BE2C (cell line): ENCODE measurements around the gene MAN2A2.

Experiments used
- DNase-seq: peaks from one replicate; pipeline ENCODE4 v3.0.0-alpha.2; 2020
- H3K27me3 ChIP-seq: fragments of 250-450 bp; sonication (Bioruptor Pico); 2 replicates; pipeline ENCODE4 v1.5.1; 2020; ENCODE audit warnings: mild to moderate bottlenecking
- H3K36me3 ChIP-seq: fragments of 250-450 bp; sonication (Bioruptor Pico); 2 replicates; pipeline ENCODE4 v1.5.1; 2020; ENCODE audit warnings: mild to moderate bottlenecking
- H3K4me1 ChIP-seq: fragments of 250-450 bp; sonication (Bioruptor Pico); 2 replicates; pipeline ENCODE4 v1.5.1; 2020
- H3K4me3 ChIP-seq: 2 replicates; pipeline ENCODE4 v1.5.1; 2011; ENCODE audit warnings: low read depth, low read length
- H3K9me3 ChIP-seq: fragments of 250-450 bp; sonication (Bioruptor Pico); 2 replicates; pipeline ENCODE4 v1.5.1; 2020
- TF ChIP-seq, protein P1 (sequence below): IDR thresholded peaks from 2 replicates; pipeline ENCODE4 v1.5.1; 2012; ENCODE audit warnings: mild to moderate bottlenecking, low read depth, low read length

MAN2A2 gene

DNA sequence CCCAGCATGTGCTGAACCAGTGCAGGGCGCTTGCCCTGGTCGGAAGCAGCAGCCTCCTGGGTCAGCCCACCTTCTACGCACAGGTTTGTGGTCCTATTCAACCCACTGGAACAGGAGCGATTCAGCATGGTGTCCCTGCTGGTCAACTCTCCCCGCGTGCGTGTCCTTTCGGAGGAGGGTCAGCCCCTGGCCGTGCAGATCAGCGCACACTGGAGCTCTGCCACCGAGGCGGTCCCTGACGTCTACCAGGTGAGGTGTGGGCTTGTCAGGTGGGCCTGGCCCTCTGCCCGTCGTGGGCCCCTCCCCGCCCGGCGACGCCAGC is 8.2 kb downstream of the MAN2A2 start:
- no peaks in the 10 kb centered on the region for H3K4me1 ChIP-seq
- peaks cover 37% of the 10 kb centered on the region for H3K36me3 ChIP-seq
- TF ChIP-seq, protein P1, sequence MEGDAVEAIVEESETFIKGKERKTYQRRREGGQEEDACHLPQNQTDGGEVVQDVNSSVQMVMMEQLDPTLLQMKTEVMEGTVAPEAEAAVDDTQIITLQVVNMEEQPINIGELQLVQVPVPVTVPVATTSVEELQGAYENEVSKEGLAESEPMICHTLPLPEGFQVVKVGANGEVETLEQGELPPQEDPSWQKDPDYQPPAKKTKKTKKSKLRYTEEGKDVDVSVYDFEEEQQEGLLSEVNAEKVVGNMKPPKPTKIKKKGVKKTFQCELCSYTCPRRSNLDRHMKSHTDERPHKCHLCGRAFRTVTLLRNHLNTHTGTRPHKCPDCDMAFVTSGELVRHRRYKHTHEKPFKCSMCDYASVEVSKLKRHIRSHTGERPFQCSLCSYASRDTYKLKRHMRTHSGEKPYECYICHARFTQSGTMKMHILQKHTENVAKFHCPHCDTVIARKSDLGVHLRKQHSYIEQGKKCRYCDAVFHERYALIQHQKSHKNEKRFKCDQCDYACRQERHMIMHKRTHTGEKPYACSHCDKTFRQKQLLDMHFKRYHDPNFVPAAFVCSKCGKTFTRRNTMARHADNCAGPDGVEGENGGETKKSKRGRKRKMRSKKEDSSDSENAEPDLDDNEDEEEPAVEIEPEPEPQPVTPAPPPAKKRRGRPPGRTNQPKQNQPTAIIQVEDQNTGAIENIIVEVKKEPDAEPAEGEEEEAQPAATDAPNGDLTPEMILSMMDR = no peak
- no peaks in the 10 kb centered on the region for H3K27me3 ChIP-seq
- H3K9me3 ChIP-seq = no peaks in the 10 kb centered on the region
- no peak for DNase-seq
- H3K4me3 ChIP-seq = no peak overlapping the region

DNA sequence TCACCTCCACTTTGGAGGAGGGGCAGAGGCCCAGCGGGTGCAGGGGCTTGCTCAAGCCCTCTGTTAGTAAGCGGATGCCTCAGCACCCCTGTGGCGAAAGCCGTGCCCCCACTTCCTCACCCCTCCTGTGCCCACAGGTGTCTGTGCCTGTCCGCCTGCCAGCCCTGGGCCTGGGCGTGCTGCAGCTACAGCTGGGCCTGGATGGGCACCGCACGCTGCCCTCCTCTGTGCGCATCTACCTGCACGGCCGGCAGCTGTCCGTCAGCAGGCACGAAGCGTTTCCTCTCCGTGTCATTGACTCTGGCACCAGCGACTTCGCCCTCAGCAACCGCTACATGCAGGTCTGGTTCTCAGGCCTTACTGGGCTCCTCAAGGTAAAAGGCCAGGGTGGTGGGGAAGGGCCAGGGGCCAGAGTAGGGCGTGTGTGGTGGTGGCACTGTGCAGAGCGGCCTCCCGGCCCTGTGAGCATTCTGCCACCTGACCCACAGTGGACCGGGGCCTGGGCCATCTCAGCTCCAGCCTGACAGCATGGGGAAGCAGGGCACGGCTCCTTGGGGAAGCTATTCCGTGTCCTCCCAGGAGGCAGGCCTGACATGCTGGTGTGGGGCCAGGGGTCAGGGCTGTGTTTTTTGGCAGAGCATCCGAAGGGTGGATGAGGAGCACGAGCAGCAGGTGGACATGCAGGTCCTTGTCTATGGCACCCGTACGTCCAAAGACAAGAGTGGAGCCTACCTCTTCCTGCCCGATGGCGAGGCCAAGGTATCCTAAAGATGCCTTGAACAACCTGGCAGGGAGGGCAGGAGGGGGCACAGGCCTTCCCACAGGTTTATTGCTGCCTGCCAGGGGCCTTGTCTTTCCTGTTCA is 9.0 kb downstream of the MAN2A2 start:
- H3K36me3 ChIP-seq = peaks cover 34% of the 10 kb centered on the region
- DNase-seq = no peak

GRCh38 chr15:90912770-90913075 is 9.6 kb downstream of the MAN2A2 start:
- Histone ChIP-seq H3K4me1 (no peaks in the 10 kb centered on the region), H3K9me3 (no peaks in the 10 kb centered on the region), H3K36me3 (peaks cover 28% of the 10 kb centered on the region), H3K27me3 (no peaks in the 10 kb centered on the region), H3K4me3 (no peak overlapping the region)
- TF ChIP-seq, protein P1 = no peak
- DNase-seq = no peak

More for the DNA sequence above, 9.0 kb downstream of the MAN2A2 start:
- TF ChIP-seq, protein P1 = no peak
- no peaks in the 10 kb centered on the region for H3K4me1 ChIP-seq
- no peaks in the 10 kb centered on the region for H3K9me3 ChIP-seq
- no peak overlapping the region for H3K4me3 ChIP-seq
- no peaks in the 10 kb centered on the region for H3K27me3 ChIP-seq

- no peak for DNase-seq
- H3K9me3 ChIP-seq = no peaks in the 10 kb centered on the region
- no peaks in the 10 kb centered on the region for H3K27me3 ChIP-seq
- H3K36me3 ChIP-seq = peaks cover 28% of the 10 kb centered on the region
- TF ChIP-seq, protein P1 = no peak
- no peaks in the 10 kb centered on the region for H3K4me1 ChIP-seq
- no peak overlapping the region for H3K4me3 ChIP-seq
These were observed 10.4 kb downstream of the MAN2A2 start for GRCh38 chr15:90913398-90913944.

DNA sequence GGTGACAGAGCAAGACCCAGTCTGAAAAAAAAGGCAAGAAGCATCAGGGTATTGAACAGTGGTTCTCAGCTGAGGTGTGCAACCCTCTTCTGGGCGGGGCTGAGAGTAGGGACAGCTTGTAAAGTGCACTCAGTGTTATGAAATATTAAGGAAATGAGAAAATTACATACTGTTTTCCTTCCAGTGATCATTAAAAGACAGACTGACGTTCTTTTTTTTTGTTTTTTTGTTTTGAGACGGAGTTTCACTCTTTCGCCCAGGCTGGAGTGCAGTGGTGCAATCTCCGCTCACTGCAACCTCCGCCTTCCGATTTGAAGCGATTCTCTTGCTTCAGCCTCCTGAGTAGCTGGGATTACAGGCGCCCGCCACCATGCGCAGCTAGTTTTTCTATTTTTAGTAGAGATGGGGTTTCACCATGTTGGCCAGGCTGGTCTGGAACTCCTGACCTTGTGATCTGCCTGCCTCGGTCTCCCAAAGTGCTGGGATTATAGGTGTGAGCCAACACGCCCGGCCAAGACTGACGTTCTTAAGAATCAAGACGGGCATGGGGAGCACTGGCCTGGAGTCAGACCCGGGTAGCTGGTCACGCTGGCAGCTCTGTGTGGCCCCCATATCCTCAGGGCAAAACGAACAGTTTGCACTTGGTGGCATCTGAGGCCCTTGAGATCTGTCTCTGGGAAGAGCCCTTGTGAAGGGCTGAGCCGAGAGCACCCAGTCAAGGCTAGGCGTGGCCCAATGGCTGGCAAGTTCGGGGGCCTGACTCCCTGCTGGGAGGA is 11.4 kb downstream of the MAN2A2 start:
- no peaks in the 10 kb centered on the region for H3K27me3 ChIP-seq
- H3K9me3 ChIP-seq = no peaks in the 10 kb centered on the region
- H3K4me3 ChIP-seq = no peak overlapping the region
- TF ChIP-seq, protein P1 = no peak
- no peaks in the 10 kb centered on the region for H3K4me1 ChIP-seq
- peaks cover 24% of the 10 kb centered on the region for H3K36me3 ChIP-seq
- no peak for DNase-seq
